ENCODE results near the gene MFAP2.

- TF ChIP-seq CTCF (IDR thresholded peaks at IDR 0.05) (no peak), POLR2A (IDR thresholded peaks at IDR 0.05) (no peak)
Measured at GRCh38 chr1:16961297-16962133, 18.9 kb downstream of the MFAP2 start.

All from ovary (tissue), 3 donors.